HG03378 (cell line): ENCODE measurements around the gene STAT4.
"Not testable (repeated sequence)": the region's sequence is repeated elsewhere in the genome, so short reads cannot be mapped to it uniquely, and the experiment has no call there.

Source experiments
- ATAC-seq: cut with Tn5 transposase; IDR thresholded peaks from one replicate; pipeline ENCODE4 v1.9.1; 2021; ENCODE audit warnings: mild to moderate bottlenecking, moderate library complexity; ENCODE audit not compliant: unreplicated experiment

STAT4 gene

DNA sequence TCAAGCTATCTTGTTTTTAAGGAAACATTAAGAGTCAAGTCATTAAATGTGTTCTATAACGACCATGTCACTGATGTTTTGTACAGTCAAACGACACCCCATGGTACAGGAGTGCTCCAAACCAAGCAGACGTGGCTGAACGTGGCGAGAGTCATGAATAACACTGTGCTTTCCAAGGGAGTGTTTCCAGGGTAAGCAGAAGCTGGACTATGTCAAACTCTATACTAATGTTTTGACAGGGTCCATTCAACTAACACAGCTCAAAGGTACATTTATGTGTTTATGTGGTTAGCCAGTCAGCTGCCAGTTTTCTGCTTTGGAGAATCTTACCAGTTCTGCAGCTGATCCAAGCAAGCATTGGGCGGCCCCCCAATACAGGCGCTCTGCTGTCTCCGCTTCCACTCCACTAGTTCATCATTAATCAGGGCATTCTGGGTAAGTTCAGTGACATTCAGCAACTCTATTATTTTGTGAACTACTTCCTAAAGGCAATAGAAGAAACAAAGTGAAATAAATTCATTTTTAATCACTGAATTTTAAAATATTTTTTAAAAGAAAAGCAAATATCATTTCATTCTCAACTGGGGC, 153.2 kb downstream of the STAT4 start:
- ATAC-seq = no peak

DNA sequence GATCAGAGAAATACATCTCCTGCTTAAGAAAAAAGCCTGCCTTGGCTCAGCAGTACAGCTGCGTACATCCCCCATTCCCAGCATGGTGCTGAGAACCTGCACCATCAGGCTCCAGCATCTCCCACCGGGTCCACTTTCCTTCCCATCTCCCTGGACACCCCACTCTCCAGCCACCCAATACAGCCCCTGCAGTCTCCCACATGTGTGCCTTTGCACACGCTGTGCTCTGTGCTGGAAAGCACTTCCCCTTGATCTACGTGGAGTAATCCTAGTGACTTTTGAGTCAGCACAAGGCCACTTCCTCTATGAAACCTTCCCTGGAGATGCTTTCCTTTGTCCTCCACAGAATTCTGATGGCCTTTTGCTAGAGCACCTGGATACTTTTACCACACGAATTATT, 153.8 kb downstream of the STAT4 start:
- ATAC-seq = no peak

DNA sequence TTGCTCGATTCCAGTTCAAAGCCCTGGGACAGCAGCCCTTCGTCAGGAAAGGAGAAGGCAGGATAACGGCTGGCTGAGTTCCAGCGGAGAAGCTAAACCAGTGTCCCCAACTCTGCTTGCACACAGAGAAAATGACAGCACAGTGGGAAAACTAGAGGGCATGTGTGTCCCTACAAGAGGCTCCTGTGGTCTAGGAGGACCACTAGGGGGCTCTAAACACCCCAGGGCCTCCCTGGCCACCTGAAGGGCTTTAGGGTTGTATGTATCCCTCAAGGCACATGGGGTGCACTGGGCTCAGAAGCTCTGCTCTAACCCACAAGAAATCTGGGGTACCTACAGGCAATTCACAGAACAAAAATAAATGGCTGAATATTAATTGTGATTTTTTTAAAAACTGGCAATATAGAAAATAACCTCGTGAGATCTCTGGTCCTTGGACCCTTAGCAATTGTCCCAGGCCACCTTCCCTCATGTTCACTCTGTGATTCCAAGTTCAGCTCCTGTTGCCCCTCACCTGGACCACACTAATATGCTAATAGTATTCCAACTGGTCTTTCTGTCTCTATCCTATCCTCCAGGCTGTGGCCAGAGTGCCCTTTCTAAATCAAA, 154.4 kb downstream of the STAT4 start:
- no peak for ATAC-seq

DNA sequence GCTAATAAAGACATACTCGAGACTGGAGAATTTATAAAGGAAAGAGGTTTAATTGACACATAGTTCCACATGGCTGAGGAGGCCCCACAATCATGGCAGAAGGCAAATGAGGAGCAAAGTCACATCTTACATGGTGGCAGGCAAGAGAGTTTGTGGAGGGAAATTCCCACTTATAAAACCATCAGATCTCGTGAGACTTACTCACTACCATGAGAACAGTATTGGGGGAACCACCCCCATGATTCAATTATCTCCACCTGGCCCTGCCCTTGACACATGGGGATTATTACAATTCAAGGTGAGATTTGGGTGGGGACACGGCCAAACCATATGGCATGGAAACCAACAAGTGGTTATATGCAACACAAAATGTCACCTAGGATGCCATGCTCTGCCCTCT, 155.5 kb downstream of the STAT4 start:
- ATAC-seq = not testable (repeated sequence)

GRCh38 chr2:190994148-190994547, 156.6 kb downstream of the STAT4 start:
- ATAC-seq = no peak

DNA sequence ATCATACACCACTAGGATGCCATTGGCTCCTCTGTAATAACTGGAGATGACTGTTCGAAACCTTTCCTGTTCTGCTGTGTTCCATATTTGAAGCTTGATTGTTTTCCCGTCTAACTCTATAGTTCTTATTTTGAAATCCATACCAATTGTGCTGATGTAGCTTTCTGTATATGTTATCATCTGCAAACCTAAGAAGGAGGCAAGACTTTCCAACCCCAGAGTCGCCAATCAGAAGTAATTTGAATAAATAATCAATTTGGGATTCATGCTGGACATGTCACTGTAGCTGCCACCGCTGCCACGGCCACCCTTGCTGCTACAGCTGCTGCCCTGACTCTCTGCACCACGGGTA, 157.5 kb downstream of the STAT4 start:
- no peak for ATAC-seq

GRCh38 chr2:190990132-190990531, 160.7 kb downstream of the STAT4 start:
- no peak for ATAC-seq

- ATAC-seq = no peak
These were observed 161.9 kb downstream of the STAT4 start for GRCh38 chr2:190988910-190989309.

- no peak for ATAC-seq
These were observed 162.9 kb downstream of the STAT4 start for GRCh38 chr2:190987938-190988337.

GRCh38 chr2:190987116-190987515, 163.7 kb downstream of the STAT4 start:
- ATAC-seq = no peak

DNA sequence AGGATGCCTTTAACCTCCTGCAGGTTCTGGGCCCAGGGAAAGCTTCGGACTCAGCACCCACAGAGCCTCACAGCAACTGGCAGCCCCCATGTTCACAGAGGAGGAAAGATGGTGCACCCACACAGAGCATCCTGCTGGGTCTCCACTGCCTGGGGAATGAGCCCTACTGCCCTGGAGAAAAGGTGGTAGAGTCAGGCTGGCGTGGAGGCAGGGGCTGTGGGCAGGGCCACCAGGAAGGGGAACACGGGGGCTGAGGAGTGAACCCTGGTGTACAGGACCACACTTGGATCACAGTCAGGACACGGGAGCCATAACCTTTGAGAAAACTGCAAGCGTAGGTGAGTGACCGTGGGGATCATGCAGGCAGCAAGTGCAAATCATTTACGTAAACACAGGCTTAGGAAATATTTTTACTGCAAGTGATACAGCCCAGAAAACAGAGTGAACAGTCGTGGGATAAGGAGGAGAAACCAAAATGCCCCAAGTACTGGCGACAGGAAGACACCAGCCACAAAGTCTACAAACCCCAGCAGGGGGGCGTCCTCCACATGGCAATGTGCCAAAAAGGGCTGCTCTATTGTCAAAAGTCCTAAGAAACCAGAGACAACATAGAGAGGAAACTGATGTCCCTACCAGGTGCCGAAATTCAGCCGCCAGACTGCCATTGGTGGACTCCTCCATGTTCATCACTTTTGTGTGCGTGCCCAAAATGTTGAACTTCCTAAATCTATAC, 164.4 kb downstream of the STAT4 start:
- ATAC-seq = no peak

DNA sequence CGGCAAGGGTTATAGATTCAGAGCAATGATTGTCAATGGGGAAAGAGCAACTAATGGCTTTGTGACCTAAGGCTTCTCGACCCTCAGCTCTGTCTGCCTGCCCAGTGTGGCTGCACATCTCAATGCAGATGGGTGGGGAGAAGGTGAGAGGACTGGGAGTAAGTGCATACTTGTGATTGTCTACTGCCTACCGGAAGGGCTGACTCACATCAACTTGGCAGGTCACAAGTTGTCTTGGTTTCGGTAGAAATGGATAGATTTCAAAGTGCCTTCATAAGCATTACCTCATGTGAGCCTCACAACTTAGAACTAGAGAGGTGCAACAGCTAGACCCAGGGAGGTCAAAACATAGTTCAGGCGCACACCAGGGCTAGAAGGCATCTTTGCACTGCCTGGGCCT, 166.2 kb downstream of the STAT4 start:
- no peak for ATAC-seq

DNA sequence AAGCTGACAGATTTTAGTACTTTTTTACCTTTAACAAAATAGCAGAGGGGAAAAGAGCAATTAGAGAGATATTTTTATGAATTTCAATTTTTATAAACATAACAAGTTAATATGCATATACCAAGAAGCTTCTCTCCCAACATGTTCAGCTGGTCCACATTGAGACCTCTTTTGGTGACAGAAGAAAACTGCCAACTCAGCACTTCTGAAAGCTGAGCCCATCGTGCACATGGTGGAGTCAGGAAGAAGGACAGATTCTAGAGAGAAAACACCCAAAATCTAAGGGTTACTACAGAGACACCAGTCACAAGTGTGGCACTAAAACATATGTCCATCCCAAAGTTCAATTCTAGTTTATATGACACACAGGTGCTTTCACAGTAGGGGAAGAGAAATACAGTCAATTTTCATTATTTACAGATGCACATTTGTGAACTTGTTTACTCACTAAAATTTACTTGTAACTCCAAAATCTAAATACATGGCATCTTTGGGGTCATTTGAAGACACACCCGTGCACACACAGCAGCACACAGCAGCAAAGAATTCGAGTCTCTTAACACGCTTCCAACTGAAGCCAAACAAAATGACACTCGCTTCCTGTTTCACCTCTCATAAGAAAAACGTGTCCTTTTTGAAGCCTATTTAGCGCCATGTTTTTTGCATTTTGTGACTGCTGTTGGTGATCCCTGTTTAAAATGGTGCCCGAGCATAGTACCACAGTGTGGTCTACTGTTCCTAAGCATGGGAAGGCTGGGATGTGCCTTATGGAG, 168.3 kb downstream of the STAT4 start:
- ATAC-seq = no peak

DNA sequence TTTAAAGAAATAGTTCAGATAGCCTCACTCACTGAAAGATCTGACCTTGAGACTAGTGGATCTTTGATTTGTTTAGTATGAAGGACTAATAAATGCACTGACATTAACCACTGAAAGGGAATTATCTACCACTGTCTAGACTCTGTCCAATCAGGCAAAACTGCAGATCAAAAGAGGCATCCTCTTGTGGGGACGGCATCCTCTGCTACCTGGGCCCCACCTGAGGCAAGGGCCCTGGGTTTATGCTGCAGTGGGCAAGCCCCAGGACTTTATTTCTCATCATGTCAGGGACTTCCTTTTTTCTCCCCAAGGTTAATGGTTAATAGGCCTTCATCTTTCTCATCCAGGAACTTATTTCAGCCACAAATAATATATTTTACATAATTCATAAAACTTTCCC, 169.1 kb downstream of the STAT4 start:
- ATAC-seq = no peak

DNA sequence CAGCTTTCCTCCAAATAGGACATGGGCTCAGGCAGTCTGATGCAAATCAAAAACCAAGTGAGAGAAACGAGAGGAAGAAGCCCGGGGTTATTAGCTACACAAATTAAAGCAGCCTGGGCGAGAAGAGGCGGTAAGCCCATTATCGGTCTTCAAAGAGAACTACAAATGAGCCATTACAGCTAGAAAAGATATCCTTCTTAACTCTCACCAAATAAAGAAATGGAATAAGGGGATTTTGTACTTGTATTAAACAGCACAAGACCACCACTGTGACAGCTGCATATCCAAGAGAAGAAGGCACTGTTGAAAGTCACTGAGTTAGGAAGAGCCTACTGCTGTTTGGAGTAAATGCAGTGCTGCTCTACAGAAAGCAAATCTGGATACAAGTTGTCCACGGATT, 169.5 kb downstream of the STAT4 start:
- no peak for ATAC-seq

GRCh38 chr2:190980630-190981209, 170.1 kb downstream of the STAT4 start:
- ATAC-seq = no peak

GRCh38 chr2:190979906-190980629, 170.7 kb downstream of the STAT4 start:
- no peak for ATAC-seq
